ENCODE measurements around the gene CRHR2.

The CRHR2 gene

DNA sequence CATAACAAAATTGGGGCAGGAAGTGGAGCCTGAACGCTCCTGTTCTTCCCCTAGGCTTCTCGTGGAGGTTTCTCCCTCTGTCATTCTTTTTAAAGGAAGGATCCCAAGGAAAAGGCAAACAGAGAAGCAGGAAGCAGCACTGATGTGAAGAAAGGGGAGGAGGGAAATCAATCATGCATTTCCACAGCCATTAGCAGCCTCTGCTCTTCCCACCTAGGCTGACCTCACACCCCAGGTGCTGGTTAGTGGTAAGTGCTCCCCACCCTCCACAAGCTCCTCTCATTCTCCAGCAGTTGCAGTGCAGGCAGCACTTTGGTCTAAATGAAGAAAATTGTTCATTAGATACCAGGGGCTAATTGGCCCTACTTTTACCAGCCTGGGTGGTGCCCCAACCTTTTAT is 2.6 kb downstream of the CRHR2 start:
- Histone ChIP-seq H3K9me3 (replicated peaks; ENCODE audit: insufficient read depth, low read length) (no peaks in the 10 kb centered on the region), H3F3A (ENCODE audit: insufficient read depth, low read length) (no peaks in the 10 kb centered on the region), H3K4me2 (ENCODE audit: low read depth, low read length) (no peak overlapping the region), H3K9me2 (replicated peaks; ENCODE audit: insufficient read depth, low read length) (no peaks in the 10 kb centered on the region), H3K27ac (ENCODE audit: low read length) (no peak overlapping the region), H3K4me1 (ENCODE audit: low read length) (no peaks in the 10 kb centered on the region), H3K9ac (ENCODE audit: low read length) (no peak overlapping the region), H3K4me3 (ENCODE audit: low read length) (no peak overlapping the region), H3K36me3 (replicated peaks; ENCODE audit: insufficient read depth, low read length) (no peaks in the 10 kb centered on the region), H4K20me1 (ENCODE audit: insufficient read depth, low read length) (no peaks in the 10 kb centered on the region), H2AFZ (ENCODE audit: low read length) (no peak overlapping the region), H3K79me2 (ENCODE audit: low read length) (no peaks in the 10 kb centered on the region), H3K27me3 (replicated peaks; ENCODE audit: insufficient read depth, low read length) (no peaks in the 10 kb centered on the region)
- TF ChIP-seq EZH2phosphoT487 (IDR thresholded peaks at IDR 0.05; ENCODE audit: low read length) (no peak), EZH2 (optimal IDR thresholded peaks at IDR 0.05; ENCODE audit: low read depth, low read length) (no peak)
- TF ChIP-seq, protein P1, sequence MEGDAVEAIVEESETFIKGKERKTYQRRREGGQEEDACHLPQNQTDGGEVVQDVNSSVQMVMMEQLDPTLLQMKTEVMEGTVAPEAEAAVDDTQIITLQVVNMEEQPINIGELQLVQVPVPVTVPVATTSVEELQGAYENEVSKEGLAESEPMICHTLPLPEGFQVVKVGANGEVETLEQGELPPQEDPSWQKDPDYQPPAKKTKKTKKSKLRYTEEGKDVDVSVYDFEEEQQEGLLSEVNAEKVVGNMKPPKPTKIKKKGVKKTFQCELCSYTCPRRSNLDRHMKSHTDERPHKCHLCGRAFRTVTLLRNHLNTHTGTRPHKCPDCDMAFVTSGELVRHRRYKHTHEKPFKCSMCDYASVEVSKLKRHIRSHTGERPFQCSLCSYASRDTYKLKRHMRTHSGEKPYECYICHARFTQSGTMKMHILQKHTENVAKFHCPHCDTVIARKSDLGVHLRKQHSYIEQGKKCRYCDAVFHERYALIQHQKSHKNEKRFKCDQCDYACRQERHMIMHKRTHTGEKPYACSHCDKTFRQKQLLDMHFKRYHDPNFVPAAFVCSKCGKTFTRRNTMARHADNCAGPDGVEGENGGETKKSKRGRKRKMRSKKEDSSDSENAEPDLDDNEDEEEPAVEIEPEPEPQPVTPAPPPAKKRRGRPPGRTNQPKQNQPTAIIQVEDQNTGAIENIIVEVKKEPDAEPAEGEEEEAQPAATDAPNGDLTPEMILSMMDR (IDR thresholded peaks at IDR 0.05; ENCODE audit: low read length): no peak
- no peak for DNase-seq

DNA sequence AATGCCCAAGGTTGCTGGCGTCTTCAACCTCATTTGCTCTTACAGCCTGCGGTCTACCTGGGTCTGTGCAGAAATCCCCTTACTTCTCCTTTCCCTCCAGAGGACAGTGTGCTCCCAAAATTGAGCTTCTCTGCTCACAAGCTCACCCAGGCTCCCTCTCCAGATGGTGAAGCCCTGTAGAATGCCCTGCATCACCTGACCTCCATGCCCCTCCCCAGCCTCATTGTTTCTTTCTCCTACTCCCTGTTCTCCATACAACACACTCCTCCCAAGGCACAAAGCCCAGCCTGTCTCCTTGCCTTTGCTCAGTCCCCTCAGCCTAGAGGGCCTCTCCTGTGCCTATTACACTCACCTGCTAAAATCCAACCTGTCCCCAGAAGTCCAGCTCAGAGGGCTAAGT is 3.5 kb downstream of the CRHR2 start:
- no peaks in the 10 kb centered on the region for H3K4me1 ChIP-seq (ENCODE audit: low read length)

DNA sequence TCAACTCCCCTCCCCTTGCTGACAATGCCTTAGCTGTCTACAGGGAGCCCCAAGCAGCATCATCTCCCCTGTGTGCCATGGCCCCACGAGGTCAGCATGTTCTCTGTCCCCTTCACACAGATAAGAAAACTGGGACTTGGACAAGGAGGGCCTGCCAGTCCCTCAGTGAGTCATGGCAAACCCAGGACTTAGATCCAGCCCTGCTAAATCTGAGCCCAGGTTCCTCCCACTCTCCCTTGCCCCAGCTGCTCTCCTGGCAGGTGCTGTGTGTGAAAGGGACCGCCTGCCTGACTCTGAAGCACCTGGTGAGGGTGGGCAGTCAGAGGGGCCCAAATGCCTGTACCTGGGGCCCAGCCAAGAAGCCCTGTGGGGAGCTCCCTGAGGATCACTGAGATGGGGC is 7.4 kb downstream of the CRHR2 start:
- no peaks in the 10 kb centered on the region for H3F3A ChIP-seq (ENCODE audit: insufficient read depth, low read length)
- no peaks in the 10 kb centered on the region for H3K9me2 ChIP-seq (replicated peaks; ENCODE audit: insufficient read depth, low read length)
- no peaks in the 10 kb centered on the region for H3K4me1 ChIP-seq (ENCODE audit: low read length)
- no peak overlapping the region for H3K4me3 ChIP-seq (ENCODE audit: low read length)
- DNase-seq: no peak
- H3K79me2 ChIP-seq (ENCODE audit: low read length): no peaks in the 10 kb centered on the region
- no peak overlapping the region for H3K9ac ChIP-seq (ENCODE audit: low read length)
- TF ChIP-seq EZH2phosphoT487 (IDR thresholded peaks at IDR 0.05; ENCODE audit: low read length) (no peak), EZH2 (optimal IDR thresholded peaks at IDR 0.05; ENCODE audit: low read depth, low read length) (no peak)
- TF ChIP-seq, protein P1 (IDR thresholded peaks at IDR 0.05; ENCODE audit: low read length): no peak
- H3K27me3 ChIP-seq (replicated peaks; ENCODE audit: insufficient read depth, low read length): no peaks in the 10 kb centered on the region
- H3K4me2 ChIP-seq (ENCODE audit: low read depth, low read length): no peak overlapping the region
- H3K9me3 ChIP-seq (replicated peaks; ENCODE audit: insufficient read depth, low read length): no peaks in the 10 kb centered on the region
- H2AFZ ChIP-seq (ENCODE audit: low read length): no peak overlapping the region
- H3K27ac ChIP-seq (ENCODE audit: low read length): no peak overlapping the region
- H4K20me1 ChIP-seq (ENCODE audit: insufficient read depth, low read length): no peaks in the 10 kb centered on the region
- H3K36me3 ChIP-seq (replicated peaks; ENCODE audit: insufficient read depth, low read length): no peaks in the 10 kb centered on the region

More for the DNA sequence above, 3.5 kb downstream of the CRHR2 start:
- no peaks in the 10 kb centered on the region for H3K36me3 ChIP-seq (replicated peaks; ENCODE audit: insufficient read depth, low read length)
- no peak overlapping the region for H3K9ac ChIP-seq (ENCODE audit: low read length)
- no peaks in the 10 kb centered on the region for H3K9me3 ChIP-seq (replicated peaks; ENCODE audit: insufficient read depth, low read length)
- DNase-seq: no peak
- no peaks in the 10 kb centered on the region for H4K20me1 ChIP-seq (ENCODE audit: insufficient read depth, low read length)
- TF ChIP-seq, protein P1 (IDR thresholded peaks at IDR 0.05; ENCODE audit: low read length): no peak
- TF ChIP-seq EZH2phosphoT487 (IDR thresholded peaks at IDR 0.05; ENCODE audit: low read length) (no peak), EZH2 (optimal IDR thresholded peaks at IDR 0.05; ENCODE audit: low read depth, low read length) (no peak)
- H3K27ac ChIP-seq (ENCODE audit: low read length): no peak overlapping the region
- H2AFZ ChIP-seq (ENCODE audit: low read length): no peak overlapping the region
- no peaks in the 10 kb centered on the region for H3F3A ChIP-seq (ENCODE audit: insufficient read depth, low read length)
- no peaks in the 10 kb centered on the region for H3K27me3 ChIP-seq (replicated peaks; ENCODE audit: insufficient read depth, low read length)
- H3K4me3 ChIP-seq (ENCODE audit: low read length): no peak overlapping the region
- H3K79me2 ChIP-seq (ENCODE audit: low read length): no peaks in the 10 kb centered on the region
- no peaks in the 10 kb centered on the region for H3K9me2 ChIP-seq (replicated peaks; ENCODE audit: insufficient read depth, low read length)
- no peak overlapping the region for H3K4me2 ChIP-seq (ENCODE audit: low read depth, low read length)
